ENCODE measurements around the gene LIME1. TPM values are rescaled to one million over a fixed set of nuclear protein-coding genes. Genes with fewer than 3 reads are reported as not detected.

Gene LIME1
- polyA plus RNA-seq, 1 experiment = 1.5 TPM

DNA sequence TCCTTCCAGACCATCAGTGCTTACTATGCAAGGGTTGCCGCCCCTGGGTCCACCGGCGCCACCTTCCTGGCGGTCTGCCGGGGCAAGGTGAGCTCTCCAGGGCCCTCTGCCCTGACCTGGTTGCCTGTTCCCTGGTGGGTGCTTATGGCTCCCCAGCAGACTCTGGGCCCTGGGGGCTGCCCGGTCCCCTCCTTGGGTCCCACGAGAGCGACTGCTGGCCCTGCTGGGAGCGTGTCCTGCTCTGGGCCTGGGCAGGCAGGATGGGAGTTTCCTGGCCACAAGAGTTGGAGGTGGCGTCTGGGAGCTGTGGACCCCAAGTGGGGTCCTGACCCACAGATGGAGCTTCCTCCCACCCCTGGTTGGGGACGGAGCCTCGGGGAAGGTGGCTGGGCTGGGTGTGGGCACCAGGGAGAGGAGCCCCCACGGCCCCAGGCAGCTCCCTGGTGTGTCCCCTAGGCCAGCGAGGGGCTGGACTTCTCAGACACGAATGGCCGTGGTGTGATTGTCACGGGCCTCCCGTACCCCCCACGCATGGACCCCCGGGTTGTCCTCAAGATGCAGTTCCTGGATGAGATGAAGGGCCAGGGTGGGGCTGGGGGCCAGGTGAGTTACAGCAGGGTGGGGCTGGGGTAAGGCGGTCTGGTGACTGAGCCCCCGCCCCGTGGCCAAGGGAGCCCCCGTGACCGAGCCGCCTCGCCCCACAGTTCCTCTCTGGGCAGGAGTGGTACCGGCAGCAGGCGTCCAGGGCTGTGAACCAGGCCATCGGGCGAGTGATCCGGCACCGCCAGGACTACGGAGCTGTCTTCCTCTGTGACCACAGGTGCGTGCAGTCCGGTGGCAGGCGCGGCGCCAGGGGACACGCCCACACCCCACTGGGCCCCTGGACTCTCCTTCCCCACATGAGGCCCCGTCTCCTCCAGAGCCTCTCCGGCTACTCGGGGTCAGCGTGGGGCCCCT, 47.1 kb upstream of the LIME1 start:
- Histone ChIP-seq H3K9me3 (ENCODE audit: control insufficient read depth, insufficient read depth, low read length) (no peaks in the 10 kb centered on the region; the same call in 1 of the 2 replicates), H3K4me3 (ENCODE audit: low read depth, low read length) (no peak overlapping the region), H3K27me3 (ENCODE audit: control insufficient read depth, insufficient read depth, low read length) (no peaks in the 10 kb centered on the region), H3K27ac (ENCODE audit: low read depth, low read length) (no peak overlapping the region)
- DNase-seq (ENCODE audit: low read depth, low spot score) = no peak
- TF ChIP-seq, protein P1, sequence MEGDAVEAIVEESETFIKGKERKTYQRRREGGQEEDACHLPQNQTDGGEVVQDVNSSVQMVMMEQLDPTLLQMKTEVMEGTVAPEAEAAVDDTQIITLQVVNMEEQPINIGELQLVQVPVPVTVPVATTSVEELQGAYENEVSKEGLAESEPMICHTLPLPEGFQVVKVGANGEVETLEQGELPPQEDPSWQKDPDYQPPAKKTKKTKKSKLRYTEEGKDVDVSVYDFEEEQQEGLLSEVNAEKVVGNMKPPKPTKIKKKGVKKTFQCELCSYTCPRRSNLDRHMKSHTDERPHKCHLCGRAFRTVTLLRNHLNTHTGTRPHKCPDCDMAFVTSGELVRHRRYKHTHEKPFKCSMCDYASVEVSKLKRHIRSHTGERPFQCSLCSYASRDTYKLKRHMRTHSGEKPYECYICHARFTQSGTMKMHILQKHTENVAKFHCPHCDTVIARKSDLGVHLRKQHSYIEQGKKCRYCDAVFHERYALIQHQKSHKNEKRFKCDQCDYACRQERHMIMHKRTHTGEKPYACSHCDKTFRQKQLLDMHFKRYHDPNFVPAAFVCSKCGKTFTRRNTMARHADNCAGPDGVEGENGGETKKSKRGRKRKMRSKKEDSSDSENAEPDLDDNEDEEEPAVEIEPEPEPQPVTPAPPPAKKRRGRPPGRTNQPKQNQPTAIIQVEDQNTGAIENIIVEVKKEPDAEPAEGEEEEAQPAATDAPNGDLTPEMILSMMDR (IDR thresholded peaks at IDR 0.05; ENCODE audit: low read depth, low read length) = no peak
- ChIA-PET CTCF (no interaction called here), POLR2A (interaction anchor here (1.2 kb wide), 1 partner anchor 11 kb away, joined by 3 read pairs; no protein-coding TSS in a partner anchor)

DNA sequence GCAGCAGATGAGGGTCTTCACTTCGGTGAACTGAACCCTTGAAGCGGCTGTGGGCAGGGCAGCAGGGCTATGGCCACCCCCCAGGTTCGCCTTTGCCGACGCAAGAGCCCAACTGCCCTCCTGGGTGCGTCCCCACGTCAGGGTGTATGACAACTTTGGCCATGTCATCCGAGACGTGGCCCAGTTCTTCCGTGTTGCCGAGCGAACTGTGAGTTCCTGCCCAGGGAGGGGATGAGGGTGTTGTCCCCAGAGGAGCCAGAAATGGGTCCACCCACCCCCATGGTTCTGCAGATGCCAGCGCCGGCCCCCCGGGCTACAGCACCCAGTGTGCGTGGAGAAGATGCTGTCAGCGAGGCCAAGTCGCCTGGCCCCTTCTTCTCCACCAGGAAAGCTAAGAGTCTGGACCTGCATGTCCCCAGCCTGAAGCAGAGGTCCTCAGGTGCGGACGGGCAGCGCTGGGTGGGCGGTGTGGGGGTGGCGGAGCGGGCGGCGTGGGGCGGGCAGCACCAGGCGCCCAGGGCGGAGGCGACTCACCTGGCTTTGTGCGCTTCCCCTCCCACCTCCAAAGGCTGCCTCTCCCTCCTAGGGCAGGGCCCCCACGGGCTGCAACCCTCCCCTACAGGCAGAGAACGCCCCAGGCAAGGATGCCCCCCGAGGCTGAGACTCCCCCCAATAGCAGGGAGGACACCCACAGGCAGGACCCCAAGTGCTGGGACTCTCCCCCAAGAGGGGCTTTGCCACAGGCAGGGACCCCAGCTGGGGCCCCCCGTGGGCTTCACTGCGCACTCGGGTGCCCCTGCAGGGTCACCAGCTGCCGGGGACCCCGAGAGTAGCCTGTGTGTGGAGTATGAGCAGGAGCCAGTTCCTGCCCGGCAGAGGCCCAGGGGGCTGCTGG, 46.2 kb upstream of the LIME1 start:
- Histone ChIP-seq H3K27me3 (ENCODE audit: control insufficient read depth, insufficient read depth, low read length) (no peaks in the 10 kb centered on the region), H3K4me3 (ENCODE audit: low read depth, low read length) (no peak overlapping the region), H3K27ac (ENCODE audit: low read depth, low read length) (no peak overlapping the region), H3K9me3 (ENCODE audit: control insufficient read depth, insufficient read depth, low read length) (no peaks in the 10 kb centered on the region; the same call in 1 of the 2 replicates)
- CTCF ChIA-PET = no interaction called here
- DNase-seq (ENCODE audit: low read depth, low spot score) = no peak
- POLR2A ChIA-PET = no interaction called here
- TF ChIP-seq, protein P1 (IDR thresholded peaks at IDR 0.05; ENCODE audit: low read depth, low read length) = no peak

DNA sequence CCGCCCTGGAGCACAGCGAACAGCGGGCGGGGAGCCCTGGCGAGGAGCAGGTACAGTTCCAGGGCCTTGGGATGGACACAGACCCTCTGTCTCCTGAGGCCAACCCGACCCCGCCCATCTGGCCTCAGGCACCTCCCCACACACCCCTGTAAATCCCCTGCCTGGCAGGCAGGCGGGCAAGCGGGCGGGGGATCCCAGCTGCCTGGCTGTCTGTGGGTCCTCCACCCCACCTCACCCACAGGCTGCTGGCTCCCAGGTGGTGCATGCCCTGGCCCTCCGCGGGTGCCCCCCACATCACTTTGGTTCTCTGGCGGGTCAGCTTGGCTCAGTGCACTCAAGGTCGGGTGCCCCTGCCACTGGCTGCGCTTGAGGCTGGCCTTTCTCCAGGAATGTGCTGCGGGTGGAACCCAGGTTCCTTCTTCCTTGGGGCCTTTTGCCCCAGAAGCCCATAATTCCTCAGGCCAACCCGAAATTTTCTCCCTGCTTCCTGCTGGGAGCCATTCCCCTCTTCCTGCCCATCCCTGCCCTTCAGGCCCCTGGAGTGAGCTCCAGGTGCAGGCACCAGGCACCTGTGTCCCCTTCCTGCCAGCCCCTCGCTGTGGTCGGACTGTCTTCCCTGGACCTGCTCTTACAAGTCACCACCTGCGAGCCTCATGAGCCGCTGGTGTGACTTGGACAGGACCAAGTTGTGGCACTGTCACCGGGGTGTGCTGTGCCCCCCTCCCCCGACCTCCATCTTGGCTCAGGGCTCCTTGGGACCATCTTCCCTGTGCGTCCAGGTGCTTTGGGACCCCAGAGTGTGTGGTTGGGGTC, 45.4 kb upstream of the LIME1 start:
- no peak for DNase-seq (ENCODE audit: low read depth, low spot score)
- TF ChIP-seq, protein P1 (IDR thresholded peaks at IDR 0.05; ENCODE audit: low read depth, low read length) = no peak
- no peaks in the 10 kb centered on the region; the same call in 1 of the 2 replicates for H3K9me3 ChIP-seq (ENCODE audit: control insufficient read depth, insufficient read depth, low read length)
- POLR2A ChIA-PET = interaction anchor here (0.5 kb wide), 1 partner anchor 763 kb away, joined by 4 read pairs; no protein-coding TSS in a partner anchor
- no peak overlapping the region for H3K4me3 ChIP-seq (ENCODE audit: low read depth, low read length)
- no peak overlapping the region for H3K27ac ChIP-seq (ENCODE audit: low read depth, low read length)
- CTCF ChIA-PET = no interaction called here
- H3K27me3 ChIP-seq (ENCODE audit: control insufficient read depth, insufficient read depth, low read length) = no peaks in the 10 kb centered on the region

DNA sequence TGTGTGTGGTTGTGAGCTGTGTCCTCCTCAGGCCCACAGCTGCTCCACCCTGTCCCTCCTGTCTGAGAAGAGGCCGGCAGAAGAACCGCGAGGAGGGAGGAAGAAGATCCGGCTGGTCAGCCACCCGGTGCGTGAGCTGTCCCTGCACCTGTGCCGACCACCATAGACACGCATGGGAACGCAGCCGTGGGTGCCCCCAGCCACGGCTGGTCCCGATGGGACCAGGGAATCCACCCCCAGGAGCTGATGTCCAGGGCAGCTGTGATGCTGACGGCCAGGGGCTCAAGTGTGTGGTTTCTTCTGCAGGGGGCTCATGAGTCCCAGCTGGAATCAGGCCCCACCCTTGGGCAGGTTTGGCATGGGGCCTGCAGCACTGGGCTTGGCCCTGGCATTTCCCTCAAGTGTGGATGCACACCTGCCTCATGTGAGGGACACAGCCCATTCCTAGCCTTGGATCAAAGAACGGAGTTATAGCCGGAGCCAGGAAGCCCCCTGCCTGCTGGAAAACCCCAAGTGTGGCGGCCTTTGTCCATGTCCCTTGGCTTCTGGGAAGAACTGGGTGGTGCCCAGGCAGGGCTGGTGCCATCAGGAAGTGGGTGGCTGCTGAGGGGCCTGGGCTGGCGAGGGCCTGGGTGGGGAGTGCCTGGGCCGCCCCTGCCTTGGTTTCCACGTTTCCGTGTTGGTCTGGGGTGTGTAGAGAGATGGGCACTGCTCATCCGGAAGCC, 44.6 kb upstream of the LIME1 start:
- TF ChIP-seq, protein P1 (IDR thresholded peaks at IDR 0.05; ENCODE audit: low read depth, low read length) = no peak
- Histone ChIP-seq H3K27me3 (ENCODE audit: control insufficient read depth, insufficient read depth, low read length) (no peaks in the 10 kb centered on the region), H3K9me3 (ENCODE audit: control insufficient read depth, insufficient read depth, low read length) (no peaks in the 10 kb centered on the region; the same call in 1 of the 2 replicates), H3K4me3 (ENCODE audit: low read depth, low read length) (no peak overlapping the region), H3K27ac (ENCODE audit: low read depth, low read length) (no peak overlapping the region)
- ChIA-PET CTCF (no interaction called here), POLR2A (interaction anchor here (1.0 to 1.2 kb wide), 2 partner anchors 9 to 39 kb away, joined by 4 to 6 read pairs; partner anchors contain the start of gene STMN3)
- no peak for DNase-seq (ENCODE audit: low read depth, low spot score)

Data from AG04450 (cell line).